Fibroblast of lung (primary cell): Measurements from ENCODE around the gene TMEM255B.

Experiments used
- CTCF ChIP-seq, 2 donors: IDR thresholded peaks in 1 of 2; conservative IDR thresholded peaks in 1 of 2; 1 replicate in 1 of 2; 2 replicates in 1 of 2; pipeline ENCODE4 v1.5.1; 2011 to 2012; ENCODE audit warnings: low read length in 2 of 2, control low read depth in 1 of 2, inconsistent platforms in 1 of 2, low read depth in 1 of 2, mild to moderate bottlenecking in 1 of 2
- EZH2 ChIP-seq: IDR thresholded peaks from 2 replicates; pipeline ENCODE4 v1.5.1; 2012; ENCODE audit warnings: low read length, control low read depth, mild to moderate bottlenecking; ENCODE audit errors: missing control alignments

DNA sequence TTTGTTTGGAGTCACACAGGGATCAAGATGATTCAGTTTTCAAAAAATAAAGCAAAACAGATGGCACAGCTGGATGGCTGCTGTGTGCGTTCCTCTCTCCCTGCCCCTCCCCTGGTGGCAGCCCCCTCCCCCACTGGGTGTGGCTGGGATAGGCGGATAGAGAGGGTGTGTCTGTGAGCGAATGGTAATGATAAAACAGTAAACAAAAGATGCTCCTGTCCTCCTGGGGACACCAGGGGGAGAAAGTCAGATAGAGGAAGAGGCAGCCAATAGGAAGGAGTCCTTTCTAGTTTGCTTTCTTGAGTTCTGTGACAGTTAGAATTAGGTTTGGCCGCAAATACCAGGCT, 6.5 kb downstream of the TMEM255B start:
- TF ChIP-seq CTCF (conservative IDR thresholded peaks at IDR 0.05 in 1 of 2, IDR thresholded peaks at IDR 0.05 in 1 of 2; ENCODE audit: low read depth in 1 of 2, low read length in 2 of 2) = no peak
- no peak for TF ChIP-seq EZH2
